ENCODE results near the gene GABBR2. TPM values are rescaled to one million over a fixed set of nuclear protein-coding genes. Genes with fewer than 3 reads are reported as not detected.

The GABBR2 gene
- total RNA-seq, 1 experiment from 2014 or later: 0.33 TPM

DNA sequence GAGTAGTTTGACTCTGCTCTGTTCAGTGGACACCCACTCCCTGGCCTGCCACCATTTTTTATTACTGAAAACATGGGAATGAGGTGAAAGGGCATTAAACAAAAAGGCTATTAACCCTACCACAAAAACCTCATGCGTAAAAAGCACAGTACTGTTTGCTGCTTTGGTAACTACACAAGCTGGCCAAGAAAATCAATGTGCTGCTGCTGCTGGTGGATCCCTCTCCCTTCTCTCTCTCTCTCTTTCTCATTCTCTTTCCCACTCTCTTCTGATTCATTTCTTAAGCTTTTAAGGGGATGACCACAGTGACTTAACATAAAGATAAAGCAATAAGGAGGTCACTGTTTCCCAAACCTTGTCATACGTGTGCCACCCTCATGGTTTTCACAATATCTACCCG, 270.1 kb downstream of the GABBR2 start:
- DNase-seq: no peak
- peaks cover 2% of the 10 kb centered on the region for H3K9me3 Mint-ChIP-seq (ENCODE audit: low read depth, unreplicated experiment)
- H3K4me3 Mint-ChIP-seq (ENCODE audit: low read depth, unreplicated experiment): no peak overlapping the region
- H3K27me3 Mint-ChIP-seq (ENCODE audit: unreplicated experiment): peaks cover 29% of the 10 kb centered on the region
- no peak overlapping the region for H3K27ac Mint-ChIP-seq (ENCODE audit: unreplicated experiment)
- H3K36me3 Mint-ChIP-seq (ENCODE audit: insufficient read depth, unreplicated experiment): no peaks in the 10 kb centered on the region
- no peaks in the 10 kb centered on the region for H3K4me1 Mint-ChIP-seq (ENCODE audit: low read depth, unreplicated experiment)
- CTCF ChIA-PET: no interaction called here
- intact Hi-C loops (cut with micrococcal nuclease; ENCODE audit: unreplicated experiment): no loop called here
- BruUV-seq (replicated peaks): no TSS peak
- TF ChIP-seq CTCF (IDR thresholded peaks at IDR 0.05; ENCODE audit: unreplicated experiment): no peak

DNA sequence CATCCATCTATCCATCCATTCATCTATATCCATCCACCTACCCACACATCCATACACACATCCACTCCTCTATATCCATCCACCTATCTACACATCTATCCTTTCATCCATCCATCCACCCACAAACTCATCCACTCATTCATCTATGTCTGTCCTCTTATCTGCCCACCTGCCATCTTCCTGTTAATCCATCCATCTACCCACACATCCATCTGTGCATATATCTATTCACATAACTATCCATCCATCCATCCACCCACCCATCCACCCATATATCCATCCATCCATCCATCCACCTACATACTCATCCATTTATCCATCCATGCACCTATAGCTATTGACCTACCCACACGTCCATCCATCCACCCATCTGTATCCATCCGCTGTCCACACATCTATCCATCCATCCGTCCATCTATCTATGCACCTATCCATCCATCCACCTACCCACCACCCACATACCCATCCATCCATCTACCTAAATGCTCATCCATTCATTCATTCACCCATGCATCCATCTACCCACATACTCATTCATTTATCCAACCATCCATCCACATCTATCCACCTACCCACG, 271.2 kb downstream of the GABBR2 start:
- no peaks in the 10 kb centered on the region for H3K36me3 Mint-ChIP-seq (ENCODE audit: insufficient read depth, unreplicated experiment)
- peaks cover 20% of the 10 kb centered on the region for H3K27me3 Mint-ChIP-seq (ENCODE audit: unreplicated experiment)
- DNase-seq: no peak
- no TSS peak for BruUV-seq (replicated peaks)
- CTCF ChIA-PET: no interaction called here
- H3K9me3 Mint-ChIP-seq (ENCODE audit: low read depth, unreplicated experiment): peaks cover 2% of the 10 kb centered on the region
- TF ChIP-seq CTCF (IDR thresholded peaks at IDR 0.05; ENCODE audit: unreplicated experiment): no peak
- H3K4me1 Mint-ChIP-seq (ENCODE audit: low read depth, unreplicated experiment): no peaks in the 10 kb centered on the region
- no peak overlapping the region for H3K27ac Mint-ChIP-seq (ENCODE audit: unreplicated experiment)
- intact Hi-C loops (cut with micrococcal nuclease; ENCODE audit: unreplicated experiment): no loop called here
- no peak overlapping the region for H3K4me3 Mint-ChIP-seq (ENCODE audit: low read depth, unreplicated experiment)

DNA sequence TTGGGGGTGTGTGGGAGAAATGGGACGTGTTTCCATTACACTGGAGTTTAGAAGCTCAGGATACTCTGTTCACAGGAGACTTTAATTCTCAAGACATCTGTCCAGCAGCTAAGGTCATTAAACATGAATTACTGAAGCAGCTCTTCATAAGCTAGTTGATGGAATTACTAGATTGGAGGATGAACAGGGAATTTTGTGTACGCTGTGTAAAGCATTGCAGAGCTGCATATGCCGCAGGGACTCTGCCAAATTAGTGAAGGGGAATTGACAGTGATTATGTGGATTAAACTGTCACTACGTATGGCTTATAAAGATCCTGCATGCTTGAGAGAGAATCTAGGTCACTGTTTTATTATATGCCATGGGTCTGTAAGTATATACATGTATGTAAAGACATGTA, 275.8 kb downstream of the GABBR2 start:
- Mint-ChIP-seq H3K4me3 (ENCODE audit: low read depth, unreplicated experiment) (no peak overlapping the region), H3K27me3 (ENCODE audit: unreplicated experiment) (peaks cover 47% of the 10 kb centered on the region), H3K27ac (ENCODE audit: unreplicated experiment) (no peak overlapping the region), H3K36me3 (ENCODE audit: insufficient read depth, unreplicated experiment) (no peaks in the 10 kb centered on the region), H3K9me3 (ENCODE audit: low read depth, unreplicated experiment) (peaks cover 2% of the 10 kb centered on the region), H3K4me1 (ENCODE audit: low read depth, unreplicated experiment) (no peaks in the 10 kb centered on the region)
- intact Hi-C loops (cut with micrococcal nuclease; ENCODE audit: unreplicated experiment): no loop called here
- DNase-seq: no peak
- no peak for TF ChIP-seq CTCF (IDR thresholded peaks at IDR 0.05; ENCODE audit: unreplicated experiment)
- CTCF ChIA-PET: no interaction called here
- BruUV-seq (replicated peaks): no TSS peak

GRCh38 chr9:98432134-98432533, 276.6 kb downstream of the GABBR2 start:
- CTCF ChIA-PET: no interaction called here

More at GRCh38 chr9:98432134-98432533, 276.6 kb downstream of the GABBR2 start:
- peaks cover 53% of the 10 kb centered on the region for H3K27me3 Mint-ChIP-seq (ENCODE audit: unreplicated experiment)
- H3K4me1 Mint-ChIP-seq (ENCODE audit: low read depth, unreplicated experiment): no peaks in the 10 kb centered on the region
- no peak overlapping the region for H3K4me3 Mint-ChIP-seq (ENCODE audit: low read depth, unreplicated experiment)
- no peak overlapping the region for H3K27ac Mint-ChIP-seq (ENCODE audit: unreplicated experiment)
- DNase-seq: no peak
- intact Hi-C loops (cut with micrococcal nuclease; ENCODE audit: unreplicated experiment): no loop called here
- H3K9me3 Mint-ChIP-seq (ENCODE audit: low read depth, unreplicated experiment): peaks cover 2% of the 10 kb centered on the region
- no peaks in the 10 kb centered on the region for H3K36me3 Mint-ChIP-seq (ENCODE audit: insufficient read depth, unreplicated experiment)
- TF ChIP-seq CTCF (IDR thresholded peaks at IDR 0.05; ENCODE audit: unreplicated experiment): no peak
- BruUV-seq (replicated peaks): no TSS peak
